ENCODE measurements around the gene PKN3. TPM values are rescaled to one million over a fixed set of nuclear protein-coding genes. Genes with fewer than 3 reads are reported as not detected.

Gene PKN3
- total and polyA plus RNA-seq, 4 donors: 0.61 to 4.2 (median 1.5) TPM

DNA sequence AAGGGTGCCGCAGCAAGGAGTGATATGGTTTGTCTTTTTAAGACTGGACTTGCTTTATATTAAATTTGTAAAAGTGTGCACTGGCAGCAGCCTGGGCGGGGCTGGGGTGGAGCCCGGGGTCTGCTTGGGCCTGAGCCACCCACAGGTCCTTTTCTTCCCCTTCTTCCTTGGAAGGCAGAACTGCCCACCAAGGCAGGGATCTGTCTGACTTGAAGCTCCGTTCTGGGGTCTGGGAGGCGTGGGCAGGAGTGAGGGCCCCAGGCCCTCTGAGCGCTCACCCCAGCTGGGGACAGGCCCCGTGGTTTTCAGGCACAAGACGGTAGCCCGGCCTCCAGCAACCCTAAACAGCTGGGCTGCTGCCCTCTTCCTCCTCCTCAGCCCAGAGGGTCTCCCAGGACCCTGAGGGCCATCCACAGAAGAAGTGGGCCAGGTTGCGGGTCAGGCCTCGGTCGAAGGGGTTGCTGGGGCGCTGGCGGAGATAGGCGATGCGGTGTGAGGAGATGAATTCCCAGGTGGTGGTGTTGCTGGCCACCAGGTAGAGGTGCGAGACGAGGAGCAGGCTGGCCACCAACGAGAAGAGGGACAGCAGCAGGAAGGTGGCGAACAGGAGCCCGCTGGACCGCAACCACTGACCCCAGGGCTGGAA is 18.7 kb downstream of the PKN3 start:
- no peak for DNase-seq (ENCODE audit: low spot score)
- no peak overlapping the region for H3K27ac ChIP-seq (ENCODE audit: low read depth in 1 of 2, low read length in 2 of 2)
- H3K4me1 ChIP-seq (ENCODE audit: control insufficient read depth in 4 of 4, insufficient read depth in 4 of 4, low read length in 3 of 4): peaks cover 4 to 20% (median 14%) of the 10 kb centered on the region in 4 donors
- peaks cover 0 to 8% (median under 1%) of the 10 kb centered on the region in 4 donors for H3K36me3 ChIP-seq (ENCODE audit: control insufficient read depth in 4 of 4, insufficient read depth in 3 of 4, low read depth in 1 of 4, low read length in 3 of 4)
- no peaks in the 10 kb centered on the region for H3K9me3 ChIP-seq (ENCODE audit: control insufficient read depth in 4 of 4, low read length in 3 of 4)
- no peak overlapping the region for H3K9ac ChIP-seq (ENCODE audit: low read depth in 1 of 2, low read length in 2 of 2)
- WGBS: 96% methylated on average over 22 of the region's 22 CpGs
- H3K4me3 ChIP-seq (ENCODE audit: low read depth in 1 of 3, low read length in 3 of 3): no peak overlapping the region
- no peak for TF ChIP-seq JUND (IDR thresholded peaks at IDR 0.05)
- no peak for TF ChIP-seq FOXA2 (IDR thresholded peaks at IDR 0.05)
- no peaks in the 10 kb centered on the region for H3K27me3 ChIP-seq (ENCODE audit: control insufficient read depth in 4 of 4, insufficient read depth in 4 of 4, low read length in 3 of 4)

DNA sequence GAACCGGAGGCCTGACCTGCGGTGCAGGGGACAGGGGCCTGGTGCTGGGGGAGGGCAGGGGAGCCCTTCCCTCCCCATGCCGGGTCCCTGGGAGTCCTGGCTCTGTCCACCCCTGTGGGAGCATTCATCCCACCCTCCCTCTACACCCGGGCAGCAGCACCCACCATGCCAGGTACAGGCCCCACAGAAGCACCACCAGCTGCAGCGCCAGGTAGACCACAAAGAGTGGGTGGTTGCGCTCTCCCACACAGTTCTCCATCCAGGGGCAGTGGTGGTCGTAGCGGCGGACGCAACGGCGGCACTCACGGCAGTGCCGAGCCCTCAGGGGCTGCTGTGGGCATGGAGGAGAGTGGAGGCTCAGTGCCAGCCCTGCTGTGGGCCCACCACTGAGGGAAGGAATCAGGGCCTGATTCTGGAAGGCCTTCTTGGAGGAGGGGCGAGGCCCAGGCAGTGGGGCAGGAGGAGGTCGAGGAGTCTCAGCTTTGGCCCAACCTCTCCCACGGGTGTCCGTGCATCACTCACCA is 19.2 kb downstream of the PKN3 start:
- TF ChIP-seq YY1 (IDR thresholded peaks at IDR 0.05) (no peak), EGR1 (IDR thresholded peaks at IDR 0.05; ENCODE audit: low read depth in 2 of 2) (no peak), RAD21 (IDR thresholded peaks at IDR 0.05) (no peak), FOXA1 (IDR thresholded peaks at IDR 0.05) (no peak), JUND (IDR thresholded peaks at IDR 0.05) (no peak), ZBTB33 (IDR thresholded peaks at IDR 0.05) (no peak)
- TF ChIP-seq, protein P1, sequence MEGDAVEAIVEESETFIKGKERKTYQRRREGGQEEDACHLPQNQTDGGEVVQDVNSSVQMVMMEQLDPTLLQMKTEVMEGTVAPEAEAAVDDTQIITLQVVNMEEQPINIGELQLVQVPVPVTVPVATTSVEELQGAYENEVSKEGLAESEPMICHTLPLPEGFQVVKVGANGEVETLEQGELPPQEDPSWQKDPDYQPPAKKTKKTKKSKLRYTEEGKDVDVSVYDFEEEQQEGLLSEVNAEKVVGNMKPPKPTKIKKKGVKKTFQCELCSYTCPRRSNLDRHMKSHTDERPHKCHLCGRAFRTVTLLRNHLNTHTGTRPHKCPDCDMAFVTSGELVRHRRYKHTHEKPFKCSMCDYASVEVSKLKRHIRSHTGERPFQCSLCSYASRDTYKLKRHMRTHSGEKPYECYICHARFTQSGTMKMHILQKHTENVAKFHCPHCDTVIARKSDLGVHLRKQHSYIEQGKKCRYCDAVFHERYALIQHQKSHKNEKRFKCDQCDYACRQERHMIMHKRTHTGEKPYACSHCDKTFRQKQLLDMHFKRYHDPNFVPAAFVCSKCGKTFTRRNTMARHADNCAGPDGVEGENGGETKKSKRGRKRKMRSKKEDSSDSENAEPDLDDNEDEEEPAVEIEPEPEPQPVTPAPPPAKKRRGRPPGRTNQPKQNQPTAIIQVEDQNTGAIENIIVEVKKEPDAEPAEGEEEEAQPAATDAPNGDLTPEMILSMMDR (IDR thresholded peaks at IDR 0.05; ENCODE audit: low read depth, low read length, missing input control): no peak
- Histone ChIP-seq H3K9ac (ENCODE audit: low read depth in 1 of 2, low read length in 2 of 2) (no peak overlapping the region), H3K4me3 (ENCODE audit: low read depth in 1 of 3, low read length in 3 of 3) (no peak overlapping the region), H3K36me3 (ENCODE audit: control insufficient read depth in 4 of 4, insufficient read depth in 3 of 4, low read depth in 1 of 4, low read length in 3 of 4) (peaks cover 0 to 8% (median under 1%) of the 10 kb centered on the region in 4 donors), H3K27me3 (ENCODE audit: control insufficient read depth in 4 of 4, insufficient read depth in 4 of 4, low read length in 3 of 4) (no peaks in the 10 kb centered on the region), H3K4me1 (ENCODE audit: control insufficient read depth in 4 of 4, insufficient read depth in 4 of 4, low read length in 3 of 4) (peaks cover 4 to 20% (median 14%) of the 10 kb centered on the region in 4 donors), H3K9me3 (ENCODE audit: control insufficient read depth in 4 of 4, low read length in 3 of 4) (no peaks in the 10 kb centered on the region), H3K27ac (ENCODE audit: low read depth in 1 of 2, low read length in 2 of 2) (no peak overlapping the region)
- 97% methylated on average over 18 of the region's 18 CpGs for WGBS
- no peak for DNase-seq (ENCODE audit: low spot score)

GRCh38 chr9:128722380-128723351 is 20.4 kb downstream of the PKN3 start:
- no peak overlapping the region for H3K27ac ChIP-seq (ENCODE audit: low read depth in 1 of 2, low read length in 2 of 2)
- H3K4me1 ChIP-seq (ENCODE audit: control insufficient read depth in 4 of 4, insufficient read depth in 4 of 4, low read length in 3 of 4): peaks cover 4 to 20% (median 14%) of the 10 kb centered on the region in 4 donors
- TF ChIP-seq JUND (IDR thresholded peaks at IDR 0.05): no peak
- TF ChIP-seq TAF1 (conservative IDR thresholded peaks at IDR 0.05): no peak
- no peak for TF ChIP-seq NR2F2 (IDR thresholded peaks at IDR 0.05)
- no peak for TF ChIP-seq MAX (IDR thresholded peaks at IDR 0.05)
- TF ChIP-seq ZBTB33 (IDR thresholded peaks at IDR 0.05): no peak
- TF ChIP-seq SP1 (IDR thresholded peaks at IDR 0.05): no peak
- 80% methylated on average over 9 of the region's 9 CpGs for WGBS
- no peak overlapping the region for H3K9ac ChIP-seq (ENCODE audit: low read depth in 1 of 2, low read length in 2 of 2)
- peaks cover 0 to 8% (median under 1%) of the 10 kb centered on the region in 4 donors for H3K36me3 ChIP-seq (ENCODE audit: control insufficient read depth in 4 of 4, insufficient read depth in 3 of 4, low read depth in 1 of 4, low read length in 3 of 4)
- no peaks in the 10 kb centered on the region for H3K9me3 ChIP-seq (ENCODE audit: control insufficient read depth in 4 of 4, low read length in 3 of 4)
- no peak for DNase-seq (ENCODE audit: low spot score)
- no peak overlapping the region for H3K4me3 ChIP-seq (ENCODE audit: low read depth in 1 of 3, low read length in 3 of 3)
- no peaks in the 10 kb centered on the region for H3K27me3 ChIP-seq (ENCODE audit: control insufficient read depth in 4 of 4, insufficient read depth in 4 of 4, low read length in 3 of 4)

Measured in liver (tissue), 9 donors.